ENCODE data around the gene CASQ2. TPM values are rescaled to one million over a fixed set of nuclear protein-coding genes. Genes with fewer than 3 reads are reported as not detected.

CASQ2 gene
- total and polyA plus RNA-seq, 8 donors: 0.81 to 41.4 (median 7.9) TPM

GRCh38 chr1:115705085-115705951, 63.2 kb downstream of the CASQ2 start:
- WGBS, 5 donors: 77 to 82% (median 81%) methylated on average over 12 of the region's 12 CpGs
- TF ChIP-seq POLR2AphosphoS5 (IDR thresholded peaks at IDR 0.05) (no peak), CTCF (IDR thresholded peaks at IDR 0.05) (no peak), EP300 (IDR thresholded peaks at IDR 0.05) (no peak), POLR2A (IDR thresholded peaks at IDR 0.05) (no peak)
- H3K27ac ChIP-seq: no peak overlapping the region
- DNase-seq: no peak
- H3K9me3 ChIP-seq: no peaks in the 10 kb centered on the region
- H3K4me1 ChIP-seq: peaks cover 0 to 4% (median 0%) of the 10 kb centered on the region in 4 donors
- H3K4me3 ChIP-seq: no peak overlapping the region
- no peaks in the 10 kb centered on the region for H3K27me3 ChIP-seq
- intact Hi-C loops (cut with DNase I; ENCODE audit: low total_unique reads): loop anchor here (10.0 kb wide), 1 partner anchor 91 kb away; no protein-coding TSS in a partner anchor
- peaks cover 0 to 9% (median 0%) of the 10 kb centered on the region in 4 donors for H3K36me3 ChIP-seq

- 59 to 74% (median 69%) methylated on average over 3 of the region's 3 CpGs for WGBS, 5 donors
- Histone ChIP-seq H3K27me3 (no peaks in the 10 kb centered on the region), H3K27ac (no peak overlapping the region), H3K4me3 (no peak overlapping the region), H3K9me3 (no peaks in the 10 kb centered on the region), H3K4me1 (peaks cover 0 to 4% (median 0%) of the 10 kb centered on the region in 4 donors), H3K36me3 (peaks cover 0 to 9% (median 0%) of the 10 kb centered on the region in 4 donors)
- DNase-seq: peak in 1 of 2 donors; percentile 50
- intact Hi-C loops (cut with DNase I; ENCODE audit: low total_unique reads): loop anchor here (10.0 kb wide), 1 partner anchor 88 kb away; no protein-coding TSS in a partner anchor
- TF ChIP-seq POLR2AphosphoS5 (IDR thresholded peaks at IDR 0.05): no peak
- TF ChIP-seq EP300 (IDR thresholded peaks at IDR 0.05): no peak
- TF ChIP-seq POLR2A (IDR thresholded peaks at IDR 0.05): no peak
- no peak for TF ChIP-seq CTCF (IDR thresholded peaks at IDR 0.05)
Measured at GRCh38 chr1:115702959-115703358, 65.6 kb downstream of the CASQ2 start.

- Histone ChIP-seq H3K4me1 (no peaks in the 10 kb centered on the region), H3K4me3 (no peak overlapping the region), H3K27me3 (no peaks in the 10 kb centered on the region), H3K36me3 (peaks cover 0 to 9% (median 0%) of the 10 kb centered on the region in 4 donors), H3K9me3 (no peaks in the 10 kb centered on the region), H3K27ac (no peak overlapping the region)
- 67 to 91% (median 78%) methylated on average over 3 of the region's 3 CpGs for WGBS, 5 donors
- no peak for DNase-seq
- intact Hi-C loops (cut with DNase I; ENCODE audit: low total_unique reads): loop anchor here (10.0 kb wide), 1 partner anchor 86 kb away; no protein-coding TSS in a partner anchor
- TF ChIP-seq CTCF (IDR thresholded peaks at IDR 0.05) (no peak), EP300 (IDR thresholded peaks at IDR 0.05) (no peak), POLR2A (IDR thresholded peaks at IDR 0.05) (no peak), POLR2AphosphoS5 (IDR thresholded peaks at IDR 0.05) (no peak)
Measured at GRCh38 chr1:115701090-115701489, 67.4 kb downstream of the CASQ2 start.

- 46 to 86% (median 75%) methylated on average over 1 of the region's 1 CpG for WGBS, 5 donors
- H3K9me3 ChIP-seq: no peaks in the 10 kb centered on the region
- TF ChIP-seq EP300 (IDR thresholded peaks at IDR 0.05) (no peak), CTCF (IDR thresholded peaks at IDR 0.05) (no peak), POLR2A (IDR thresholded peaks at IDR 0.05) (no peak), POLR2AphosphoS5 (IDR thresholded peaks at IDR 0.05) (no peak)
- no peak overlapping the region for H3K27ac ChIP-seq
- H3K27me3 ChIP-seq: no peaks in the 10 kb centered on the region
- DNase-seq: no peak
- peaks cover 0 to 11% (median 3%) of the 10 kb centered on the region in 4 donors for H3K36me3 ChIP-seq
- no peaks in the 10 kb centered on the region for H3K4me1 ChIP-seq
- intact Hi-C loops (cut with DNase I; ENCODE audit: low total_unique reads): no loop called here
- no peak overlapping the region for H3K4me3 ChIP-seq
Measured at GRCh38 chr1:115697619-115698018, 70.9 kb downstream of the CASQ2 start.
